K562 (cell line): ENCODE results near the gene DEK. TPM values are rescaled to one million over a fixed set of nuclear protein-coding genes. Genes with fewer than 3 reads are reported as not detected.

Source experiments
- ATAC-seq: fragments of 200-7000 bp; cut with Tn5 transposase; 3 replicates; pipeline ENCODE4 v1.9.1; 2020; ENCODE audit warnings: moderate library complexity
- BruUV-seq: library from RNA; stranded (reverse); fragments of 400-500 nt; replicated peaks from 2 replicates; lab custom pipeline; 2021; lab: Mats Ljungman, UMichigan
- CTCF ChIA-PET: fragments of 300-600 bp; formaldehyde crosslinking; extraction: SDS; loops from one replicate; lab custom pipeline; 2021; ENCODE audit warnings: low intra/inter-chr PET ratio; lab: Yijun Ruan, JAX
- POLR2A ChIA-PET: fragments of 300-600, 350-650 bp; sonication (Branson Sonifier 250); formaldehyde crosslinking; extraction: SDS; loops from one replicate; lab custom pipeline; 2021; ENCODE audit warnings: antibody characterized with exemption, inconsistent platforms; lab: Yijun Ruan, JAX
- DNase-seq, 4 experiments: peaks; one replicate each; pipeline versions ENCODE4 v3.0.0 to v3.0.0-alpha.2; 2011 to 2018; ENCODE audit warnings: low spot score in 3 of 4, mixed read lengths in 3 of 4; ENCODE audit errors: extremely low read depth in 1 of 4
- FAIRE-seq: peaks from 2 replicates; lab custom pipeline; 2011; peaks lifted over from hg19 to GRCh38; lab: Jason Lieb, UNC
- H2AFZ ChIP-seq: 2 replicates; pipeline ENCODE4 v1.6.0; 2011; ENCODE audit warnings: low read depth, low read length, control low read depth, inconsistent platforms
- H3K27ac ChIP-seq: fragments of 200-600 bp; 3 replicates; pipeline ENCODE4 v1.8.0; 2011; ENCODE audit warnings: low read depth, mild to moderate bottlenecking, control low read depth, inconsistent platforms, low read length, moderate library complexity, mixed read lengths; ENCODE audit errors: extremely low read depth
- H3K27me3 ChIP-seq, 2 experiments: fragments of 300-600 bp in 1 of 2; 2 replicates in 1 of 2; 3 replicates in 1 of 2; pipeline versions ENCODE4 v1.6.0 to v1.8.0; 2011; ENCODE audit warnings: inconsistent platforms in 2 of 2, low read length in 2 of 2, mild to moderate bottlenecking in 1 of 2, mixed read lengths in 1 of 2, moderate library complexity in 1 of 2; ENCODE audit not compliant: control insufficient read depth in 2 of 2, insufficient read depth in 2 of 2
- H3K36me3 ChIP-seq: fragments of 300-600 bp; 3 replicates; pipeline ENCODE4 v1.8.0; 2011; ENCODE audit warnings: mild to moderate bottlenecking, low read length, inconsistent platforms; ENCODE audit not compliant: control insufficient read depth, insufficient read depth
- H3K4me1 ChIP-seq, 2 experiments: fragments of 200-600 bp in 1 of 2; replicated peaks in 1 of 2; 2 replicates in 1 of 2; 3 replicates in 1 of 2; pipeline versions ENCODE4 v1.5.1 to v1.8.0; 2011; ENCODE audit warnings: inconsistent platforms in 2 of 2, low read length in 2 of 2, mild to moderate bottlenecking in 1 of 2, mixed read lengths in 1 of 2, moderate library complexity in 1 of 2; ENCODE audit not compliant: control insufficient read depth in 2 of 2, insufficient read depth in 2 of 2
- H3K4me2 ChIP-seq: 2 replicates; pipeline ENCODE4 v1.6.1; 2011; ENCODE audit warnings: low read length, control low read depth, inconsistent platforms, mixed read lengths; ENCODE audit not compliant: insufficient read depth
- H3K4me3 ChIP-seq: fragments of 200-600 bp; sonication (generic), shearing (Covaris generic); 2 replicates; pipeline ENCODE4 v1.5.1; 2016; ENCODE audit warnings: control low read depth, inconsistent platforms
- H3K79me2 ChIP-seq: fragments of 200-600 bp; 3 replicates; pipeline ENCODE4 v1.8.0; 2011; ENCODE audit warnings: low read length, inconsistent platforms; ENCODE audit not compliant: control insufficient read depth, insufficient read depth
- H3K9ac ChIP-seq, 2 experiments: 2 replicates each; pipeline versions ENCODE4 v1.6.0 to v1.6.1; 2011; ENCODE audit warnings: low read depth in 2 of 2, low read length in 2 of 2, control low read depth in 1 of 2, inconsistent platforms in 1 of 2, mild to moderate bottlenecking in 1 of 2, mixed read lengths in 1 of 2; ENCODE audit not compliant: insufficient read depth in 1 of 2
- H3K9me1 ChIP-seq: one replicate; pipeline ENCODE4 v1.6.0; 2011; ENCODE audit warnings: inconsistent platforms, mild to moderate bottlenecking, low read length, moderate library complexity; ENCODE audit not compliant: control insufficient read depth, insufficient read depth
- H3K9me3 ChIP-seq: replicated peaks from 2 replicates; pipeline ENCODE4 v1.5.1; 2011; ENCODE audit warnings: low read depth, low read length, inconsistent platforms; ENCODE audit not compliant: control insufficient read depth, insufficient read depth
- H4K20me1 ChIP-seq: replicated peaks from 2 replicates; pipeline ENCODE4 v1.6.1; 2011; ENCODE audit warnings: low read length, inconsistent platforms, mixed read lengths; ENCODE audit not compliant: control insufficient read depth, insufficient read depth
- ATF3 ChIP-seq, 2 experiments: fragments of 450-650 bp in 1 of 2; sonication (generic) in 1 of 2; formaldehyde crosslinking in 1 of 2; IDR thresholded peaks in 1 of 2; conservative IDR thresholded peaks in 1 of 2; 2 replicates each; pipeline versions ENCODE4 v1.6.1 to v1.8.1; 2016 to 2023; ENCODE audit warnings: mild to moderate bottlenecking in 2 of 2, moderate library complexity in 2 of 2, inconsistent platforms in 1 of 2, missing genetic modification reagents in 1 of 2
- IRF9 ChIP-seq: fragments of 450-650 bp; IDR thresholded peaks from 2 replicates; pipeline ENCODE4 v1.6.1; 2016; ENCODE audit warnings: missing biosample characterization, missing genetic modification characterization
- POLR2AphosphoS2 ChIP-seq: IDR thresholded peaks from 2 replicates; pipeline ENCODE4 v1.6.1; 2012; ENCODE audit warnings: low read length, improper control_type of control experiment
- ZFX ChIP-seq: sonication (generic); formaldehyde crosslinking; IDR thresholded peaks from 2 replicates; pipeline ENCODE4 v1.8.0; 2022; ENCODE audit warnings: mild to moderate bottlenecking, missing genetic modification reagents, moderate library complexity
- WGBS: fragments of 100-300 bp; shearing (Covaris generic); methylation state at CpG from one replicate; pipeline ENCODE4 v1.1.6; 2016; ENCODE audit warnings: low coverage, mixed read lengths; ENCODE audit not compliant: insufficient coverage; ENCODE audit errors: missing lambda C conversion rate; 5-methylcytosine and 5-hydroxymethylcytosine counted together
- in situ Hi-C: fragments of 300-500 bp; cut with MboI; formaldehyde crosslinking; loops from 4 replicates; pipeline ENCODE4 v1.15.0; 2018; ENCODE audit warnings: inconsistent platforms, mixed read lengths
- intact Hi-C: fragments of 100-400 bp; cut with micrococcal nuclease; formaldehyde crosslinking; loops from 2 replicates; pipeline ENCODE4 v1.14.2; 2022
- polyA plus RNA-seq, 8 experiments: library from polyadenylated mRNA; depleted of rRNA in 4 of 8; stranded (reverse) in 5 of 8; unstranded in 3 of 8; fragments of >200 nt; fragmentation: Nextera tagmentation in 2 of 8; fragmentation: Illumina TruSeq in 1 of 8; extraction: Ambion mirVana in 2 of 8; extraction: Trizol in 1 of 8; gene quantifications; 2 replicates each; pipeline versions ENCODE4 v1.2.1 to v1.2.3, GENCODE V29; 2011 to 2014; ENCODE audit warnings: inconsistent platforms in 1 of 8, missing spikeins in 1 of 8
- total RNA-seq, 7 experiments: library from RNA; depleted of rRNA in 6 of 7; stranded (reverse); fragments of >200 nt in 6 of 7; fragmentation: Illumina TruSeq in 2 of 7; extraction: Trizol in 2 of 7; gene quantifications; 2 replicates each; pipeline versions ENCODE4 v1.2.1 to v1.2.3, GENCODE V29; 2011 to 2021; ENCODE audit warnings: low replicate concordance in 1 of 7

The DEK gene
- total and polyA plus RNA-seq, 9 of the 15 experiments (the other 6 are each of a cell fraction or from before 2014, with no cell fraction given) = 82.3 to 338 (median 184) TPM

DNA sequence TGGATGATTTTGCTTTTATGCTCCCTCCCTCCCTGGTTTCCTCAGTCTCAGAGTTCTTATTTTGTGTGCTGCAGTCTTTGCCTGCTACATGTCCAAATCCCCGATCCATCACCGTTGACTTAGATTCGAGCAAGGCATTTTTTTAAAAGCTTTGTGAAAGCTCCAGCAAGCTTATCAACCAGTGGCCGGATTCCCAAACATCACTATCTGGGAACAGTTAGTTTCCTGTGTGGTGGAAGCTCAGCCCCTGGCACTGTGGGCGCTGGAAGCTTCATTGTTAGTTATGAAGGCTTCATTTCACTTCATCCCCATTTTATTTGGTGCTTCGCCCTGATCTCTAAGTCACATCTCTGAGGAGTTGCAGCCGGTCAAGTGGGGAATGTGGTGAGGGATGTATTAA, 44.7 kb downstream of the DEK start:
- intact Hi-C loops = no loop called here
- ATAC-seq (no peak), DNase-seq (no peak), FAIRE-seq (no peak)
- peaks cover 78% of the 10 kb centered on the region for H3K36me3 ChIP-seq
- no TSS peak for BruUV-seq
- CTCF ChIA-PET = no interaction called here
- POLR2A ChIA-PET = interaction anchor here (0.7 to 1.8 kb wide), 3 partner anchors 9 to 19 kb away, joined by 3 to 7 read pairs (median 4); no protein-coding TSS in a partner anchor
- H3K27me3 ChIP-seq = no peaks in the 10 kb centered on the region
- WGBS = 74% methylated on average over 7 of the region's 7 CpGs
- H3K4me1 ChIP-seq = no peaks in the 10 kb centered on the region
- no peak overlapping the region for H2AFZ ChIP-seq
- H3K4me2 ChIP-seq = no peak overlapping the region
- H3K9me1 ChIP-seq = no peaks in the 10 kb centered on the region
- H3K79me2 ChIP-seq = no peaks in the 10 kb centered on the region
- in situ Hi-C loops = no loop called here
- H4K20me1 ChIP-seq = 0 out of 2 replicates have a peak, but pooled peaks cover 3% of the 10 kb centered on the region
- H3K27ac ChIP-seq = no peak overlapping the region
- TF ChIP-seq IRF9 (tag) = no peak
- 0 out of 2 replicates have a peak, but pooled peaks have one; percentile 49 for TF ChIP-seq POLR2AphosphoS2
- H3K9me3 ChIP-seq = no peaks in the 10 kb centered on the region
- H3K9ac ChIP-seq = no peak overlapping the region
- H3K4me3 ChIP-seq = no peak overlapping the region

DNA sequence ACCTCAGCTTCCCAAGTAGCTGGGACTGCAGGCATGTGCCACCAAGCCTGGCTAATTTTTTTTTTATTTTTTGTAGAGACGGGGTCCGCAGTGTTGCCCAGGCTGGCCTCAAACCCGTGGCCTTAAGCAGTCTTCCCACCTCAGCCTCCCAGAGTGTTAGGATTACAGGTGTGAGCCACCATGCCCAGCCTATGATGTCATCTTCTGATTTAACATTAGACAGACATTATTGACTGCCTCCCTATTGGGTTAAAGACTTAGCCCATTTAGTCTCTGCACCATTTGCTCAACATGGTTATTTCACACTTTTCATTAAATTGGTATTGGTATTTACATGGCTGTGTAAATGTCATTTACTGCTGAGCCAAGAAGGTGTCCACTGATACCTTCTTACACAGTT, 46.1 kb downstream of the DEK start:
- FAIRE-seq = no peak
- no peaks in the 10 kb centered on the region for H3K79me2 ChIP-seq
- H4K20me1 ChIP-seq = 0 out of 2 replicates have a peak, but pooled peaks cover 3% of the 10 kb centered on the region
- no TSS peak for BruUV-seq
- no peaks in the 10 kb centered on the region for H3K9me1 ChIP-seq
- H3K4me2 ChIP-seq = no peak overlapping the region
- H3K9me3 ChIP-seq = no peaks in the 10 kb centered on the region
- H2AFZ ChIP-seq = no peak overlapping the region
- H3K9ac ChIP-seq = no peak overlapping the region
- TF ChIP-seq ZFX (CRISPR knock-in tag) (no peak), ATF3 (IDR thresholded peaks at IDR 0.05) (0 out of 2 replicates have a peak, but pooled peaks have one; percentile 21), ATF3 (CRISPR knock-in tag; conservative IDR thresholded peaks at IDR 0.05) (no peak)
- TF ChIP-seq, all 486 proteins: peak for 1
- Histone ChIP-seq H3K4me1 (no peaks in the 10 kb centered on the region), H3K4me3 (no peak overlapping the region), H3K27ac (no peak overlapping the region), H3K27me3 (no peaks in the 10 kb centered on the region), H3K36me3 (peaks cover 67% of the 10 kb centered on the region)
- no peak for DNase-seq
- 89% methylated on average over 3 of the region's 3 CpGs for WGBS
- in situ Hi-C loops = no loop called here
- ATAC-seq = no peak
- intact Hi-C loops = no loop called here
- CTCF ChIA-PET = no interaction called here
- POLR2A ChIA-PET = interaction anchor here (1.8 kb wide), 1 partner anchor 11 kb away, joined by 7 read pairs; no protein-coding TSS in a partner anchor
